Neural cell (in vitro differentiated cells): ENCODE measurements around the gene DEFB114. TPM values are rescaled to one million over a fixed set of nuclear protein-coding genes. Genes with fewer than 3 reads are reported as not detected.

ENCODE experiments used
- H2AFZ ChIP-seq: fragments of 200-600, 300-800 bp; sonication (generic), shearing (Covaris generic); 2 replicates; pipeline ENCODE4 v1.6.0; 2014; ENCODE audit warnings: low read depth, mild to moderate bottlenecking, antibody characterized with exemption, low read length, moderate library complexity
- H3F3A ChIP-seq: fragments of 200-600 bp; shearing (Covaris generic); 2 replicates; pipeline ENCODE4 v1.6.1; 2016; ENCODE audit warnings: mild to moderate bottlenecking, moderate library complexity, mixed read lengths, antibody characterized with exemption, low read length; ENCODE audit not compliant: insufficient read depth, poor library complexity, severe bottlenecking
- H3K27ac ChIP-seq: fragments of 200-600, 300-800 bp; sonication (generic), shearing (Covaris generic); 2 replicates; pipeline ENCODE4 v1.5.1; 2014; ENCODE audit warnings: mild to moderate bottlenecking, low read length, moderate library complexity
- H3K27me3 ChIP-seq: fragments of 300-800, 200-600 bp; sonication (generic), shearing (Covaris generic); 2 replicates; pipeline ENCODE4 v1.6.0; 2014; ENCODE audit warnings: mild to moderate bottlenecking, low read depth, low read length, moderate library complexity; ENCODE audit not compliant: insufficient read depth
- H3K36me3 ChIP-seq: fragments of 300-800, 200-600 bp; sonication (generic), shearing (Covaris generic); 2 replicates; pipeline ENCODE4 v1.5.1; 2014; ENCODE audit warnings: mild to moderate bottlenecking, antibody characterized with exemption, low read length, moderate library complexity; ENCODE audit not compliant: insufficient read depth
- H3K4me2 ChIP-seq: fragments of 300-800, 200-600 bp; sonication (generic), shearing (Covaris generic); 2 replicates; pipeline ENCODE4 v1.6.0; 2014; ENCODE audit warnings: mild to moderate bottlenecking, low read length
- H3K4me3 ChIP-seq: fragments of 300-800, 200-600 bp; sonication (generic), shearing (Covaris generic); 2 replicates; pipeline ENCODE4 v1.5.1; 2014; ENCODE audit warnings: mild to moderate bottlenecking, low read length, moderate library complexity
- H3K79me2 ChIP-seq: fragments of 200-600 bp; shearing (Covaris generic); replicated peaks from 2 replicates; pipeline ENCODE4 v1.6.0; 2014; ENCODE audit warnings: mild to moderate bottlenecking, low read length, moderate library complexity; ENCODE audit not compliant: insufficient read depth
- H3K9ac ChIP-seq: fragments of 300-800, 200-600 bp; sonication (generic), shearing (Covaris generic); 2 replicates; pipeline ENCODE4 v1.6.1; 2016; ENCODE audit warnings: mild to moderate bottlenecking, low read length, mixed read lengths
- H3K9me2 ChIP-seq: fragments of 200-600 bp; shearing (Covaris generic); 2 replicates; pipeline ENCODE4 v1.6.1; 2016; ENCODE audit warnings: mild to moderate bottlenecking, low read length, mixed read lengths; ENCODE audit not compliant: insufficient read depth
- H3K9me3 ChIP-seq: fragments of 200-600, 300-800 bp; sonication (generic), shearing (Covaris generic); 2 replicates; pipeline ENCODE4 v1.6.1; 2016; ENCODE audit warnings: mild to moderate bottlenecking, mixed run types, low read length, moderate library complexity, mixed read lengths
- H4K20me1 ChIP-seq: fragments of 200-600 bp; shearing (Covaris generic); 2 replicates; pipeline ENCODE4 v1.6.1; 2016; ENCODE audit warnings: mild to moderate bottlenecking, mixed run types; ENCODE audit not compliant: insufficient read depth
- EP300 ChIP-seq: fragments of 450-650 bp; conservative IDR thresholded peaks from 2 replicates; pipeline ENCODE4 v1.6.1; 2014; ENCODE audit warnings: antibody characterized with exemption, mild to moderate bottlenecking, moderate library complexity; ENCODE audit not compliant: poor library complexity, severe bottlenecking
- EZH2 ChIP-seq: fragments of 200-600, 300-800 bp; shearing (Covaris generic), sonication (generic); IDR thresholded peaks from 2 replicates; pipeline ENCODE4 v1.6.1; 2014; ENCODE audit warnings: antibody characterized with exemption, low read length, borderline replicate concordance, mild to moderate bottlenecking; ENCODE audit not compliant: insufficient read depth, poor library complexity, severe bottlenecking
- MXI1 ChIP-seq: fragments of 450-650 bp; conservative IDR thresholded peaks from 2 replicates; pipeline ENCODE4 v1.6.1; 2014; ENCODE audit warnings: antibody characterized with exemption, mild to moderate bottlenecking; ENCODE audit not compliant: poor library complexity, severe bottlenecking
- RAD21 ChIP-seq: fragments of 450-650 bp; conservative IDR thresholded peaks from 2 replicates; pipeline ENCODE4 v1.6.1; 2014; ENCODE audit warnings: antibody characterized with exemption, mild to moderate bottlenecking, moderate library complexity
- REST ChIP-seq: IDR thresholded peaks from 2 replicates; pipeline ENCODE4 v1.6.1; 2012; ENCODE audit warnings: borderline replicate concordance
- TAF1 ChIP-seq: IDR thresholded peaks from 2 replicates; pipeline ENCODE4 v1.6.1; 2012; ENCODE audit warnings: low read depth
- polyA plus RNA-seq: library from polyadenylated mRNA; depleted of rRNA; stranded (reverse); fragments of >200 nt; gene quantifications from 2 replicates; pipeline ENCODE4 v1.2.3, GENCODE V29; 2014
- TF ChIP-seq, protein P1 (sequence below): fragments of 450-650 bp; IDR thresholded peaks from 2 replicates; pipeline ENCODE4 v1.5.1; 2014; ENCODE audit warnings: antibody characterized with exemption, mild to moderate bottlenecking, moderate library complexity; ENCODE audit not compliant: poor library complexity, severe bottlenecking

Gene DEFB114
- polyA plus RNA-seq, 1 donor from 2014 or later: not detected

- no peaks in the 10 kb centered on the region for H3K36me3 ChIP-seq
- TF ChIP-seq REST (no peak), EP300 (no peak)
- TF ChIP-seq, protein P1, sequence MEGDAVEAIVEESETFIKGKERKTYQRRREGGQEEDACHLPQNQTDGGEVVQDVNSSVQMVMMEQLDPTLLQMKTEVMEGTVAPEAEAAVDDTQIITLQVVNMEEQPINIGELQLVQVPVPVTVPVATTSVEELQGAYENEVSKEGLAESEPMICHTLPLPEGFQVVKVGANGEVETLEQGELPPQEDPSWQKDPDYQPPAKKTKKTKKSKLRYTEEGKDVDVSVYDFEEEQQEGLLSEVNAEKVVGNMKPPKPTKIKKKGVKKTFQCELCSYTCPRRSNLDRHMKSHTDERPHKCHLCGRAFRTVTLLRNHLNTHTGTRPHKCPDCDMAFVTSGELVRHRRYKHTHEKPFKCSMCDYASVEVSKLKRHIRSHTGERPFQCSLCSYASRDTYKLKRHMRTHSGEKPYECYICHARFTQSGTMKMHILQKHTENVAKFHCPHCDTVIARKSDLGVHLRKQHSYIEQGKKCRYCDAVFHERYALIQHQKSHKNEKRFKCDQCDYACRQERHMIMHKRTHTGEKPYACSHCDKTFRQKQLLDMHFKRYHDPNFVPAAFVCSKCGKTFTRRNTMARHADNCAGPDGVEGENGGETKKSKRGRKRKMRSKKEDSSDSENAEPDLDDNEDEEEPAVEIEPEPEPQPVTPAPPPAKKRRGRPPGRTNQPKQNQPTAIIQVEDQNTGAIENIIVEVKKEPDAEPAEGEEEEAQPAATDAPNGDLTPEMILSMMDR: no peak
Observed at GRCh38 chr6:49966334-49966733, 2.4 kb upstream of the DEFB114 start.

DNA sequence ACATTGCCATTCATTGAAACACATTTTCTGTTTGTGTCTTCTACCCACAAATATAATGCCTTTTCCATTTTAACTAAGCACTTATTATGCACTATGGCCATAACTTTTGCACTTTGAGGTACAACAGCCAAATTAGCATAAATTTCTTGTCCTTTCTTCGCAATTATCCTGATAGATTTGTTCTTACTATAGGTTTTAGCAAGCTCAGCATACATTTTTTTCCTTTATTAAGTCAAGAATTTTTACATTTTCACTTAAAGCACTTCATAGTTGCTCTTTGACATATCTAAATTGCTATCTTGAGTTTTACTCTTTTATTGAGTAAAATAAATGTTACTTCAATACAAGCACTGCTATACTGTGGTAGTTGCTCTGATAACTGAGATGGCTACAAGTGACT lies 5.8 kb downstream of the DEFB114 start:
- no peaks in the 10 kb centered on the region for H3K79me2 ChIP-seq
- H3K9me3 ChIP-seq: no peaks in the 10 kb centered on the region
- no peak overlapping the region for H3K4me2 ChIP-seq
- H3F3A ChIP-seq: no peaks in the 10 kb centered on the region
- no peak overlapping the region for H3K27ac ChIP-seq
- H3K9me2 ChIP-seq: no peaks in the 10 kb centered on the region
- no peaks in the 10 kb centered on the region for H3K36me3 ChIP-seq
- H3K4me3 ChIP-seq: no peak overlapping the region
- no peak overlapping the region for H3K9ac ChIP-seq
- no peak for TF ChIP-seq MXI1
- TF ChIP-seq, protein P1: no peak
- no peak for TF ChIP-seq TAF1
- no peak for TF ChIP-seq REST
- no peak for TF ChIP-seq EZH2
- no peak for TF ChIP-seq RAD21
- H4K20me1 ChIP-seq: no peaks in the 10 kb centered on the region
- H2AFZ ChIP-seq: no peak overlapping the region
- no peaks in the 10 kb centered on the region for H3K27me3 ChIP-seq

More at GRCh38 chr6:49966334-49966733, 2.4 kb upstream of the DEFB114 start:
- no peaks in the 10 kb centered on the region for H3K79me2 ChIP-seq
- no peaks in the 10 kb centered on the region for H3K9me3 ChIP-seq
- H3K9me2 ChIP-seq: no peaks in the 10 kb centered on the region
- no peak overlapping the region for H3K4me3 ChIP-seq
- H2AFZ ChIP-seq: no peak overlapping the region
- no peaks in the 10 kb centered on the region for H3K27me3 ChIP-seq
- H3K27ac ChIP-seq: no peak overlapping the region
- no peak overlapping the region for H3K9ac ChIP-seq
- no peaks in the 10 kb centered on the region for H4K20me1 ChIP-seq
- no peaks in the 10 kb centered on the region for H3F3A ChIP-seq
- no peak overlapping the region for H3K4me2 ChIP-seq
